ENCODE measurements around the gene SLC52A3. TPM values are rescaled to one million over a fixed set of nuclear protein-coding genes. Genes with fewer than 3 reads are reported as not detected.

Gene SLC52A3
- total and polyA plus RNA-seq, 8 donors = 0.67 to 2.9 (median 1.4) TPM

GRCh38 chr20:719816-720215 is 48.5 kb downstream of the SLC52A3 start:
- H3K9me3 ChIP-seq = no peaks in the 10 kb centered on the region
- WGBS, 2 donors = 58 to 61% methylated on average over 11 of the region's 11 CpGs
- DNase-seq = no peak
- intact Hi-C loops (cut with DNase I) = loop anchor here in 1 of 3 donors (10.0 kb wide), 1 partner anchor 155 kb away; no protein-coding TSS in a partner anchor
- no peaks in the 10 kb centered on the region for H3K36me3 ChIP-seq
- H3K4me3 ChIP-seq = no peak overlapping the region
- TF ChIP-seq CTCF (IDR thresholded peaks at IDR 0.05) = no peak
- H3K27ac ChIP-seq = no peak overlapping the region
- H3K4me1 ChIP-seq = no peaks in the 10 kb centered on the region
- FAIRE-seq = no peak
- no peaks in the 10 kb centered on the region for H3K27me3 ChIP-seq
- ATAC-seq = no peak

GRCh38 chr20:719068-719467 is 49.2 kb downstream of the SLC52A3 start:
- TF ChIP-seq CTCF (IDR thresholded peaks at IDR 0.05) = no peak
- 62 to 85% methylated on average over 5 of the region's 5 CpGs for WGBS, 2 donors
- Histone ChIP-seq H3K27ac (no peak overlapping the region), H3K9me3 (no peaks in the 10 kb centered on the region), H3K4me3 (no peak overlapping the region), H3K4me1 (no peaks in the 10 kb centered on the region), H3K27me3 (no peaks in the 10 kb centered on the region), H3K36me3 (no peaks in the 10 kb centered on the region)
- intact Hi-C loops (cut with DNase I) = no loop called here
- DNase-seq = no peak
- ATAC-seq = no peak
- FAIRE-seq = no peak

GRCh38 chr20:717832-718231 is 50.5 kb downstream of the SLC52A3 start:
- Histone ChIP-seq H3K4me3 (no peak overlapping the region), H3K9me3 (no peaks in the 10 kb centered on the region), H3K4me1 (no peaks in the 10 kb centered on the region), H3K36me3 (no peaks in the 10 kb centered on the region), H3K27ac (no peak overlapping the region), H3K27me3 (peaks cover 0 to 4% (median 0%) of the 10 kb centered on the region in 4 donors)
- TF ChIP-seq CTCF (IDR thresholded peaks at IDR 0.05) = no peak
- no peak for DNase-seq
- no peak for ATAC-seq
- WGBS, 2 donors = 30 to 45% methylated on average over 5 of the region's 5 CpGs
- FAIRE-seq = no peak
- intact Hi-C loops (cut with DNase I) = no loop called here

- FAIRE-seq (no peak), DNase-seq (no peak), ATAC-seq (no peak)
- no peaks in the 10 kb centered on the region for H3K36me3 ChIP-seq
- intact Hi-C loops (cut with DNase I) = no loop called here
- no peaks in the 10 kb centered on the region for H3K4me1 ChIP-seq
- H3K27me3 ChIP-seq = peaks cover 0 to 4% (median 0%) of the 10 kb centered on the region in 4 donors
- no peaks in the 10 kb centered on the region for H3K9me3 ChIP-seq
- no peak overlapping the region for H3K4me3 ChIP-seq
- WGBS, 2 donors = 62 to 76% methylated on average over 7 of the region's 7 CpGs
- no peak for TF ChIP-seq CTCF (IDR thresholded peaks at IDR 0.05)
- H3K27ac ChIP-seq = no peak overlapping the region
Observed at GRCh38 chr20:717271-717670, 51.0 kb downstream of the SLC52A3 start.

GRCh38 chr20:714453-714852 is 53.8 kb downstream of the SLC52A3 start:
- no peak overlapping the region for H3K27ac ChIP-seq
- 74 to 84% methylated on average over 2 of the region's 2 CpGs for WGBS, 2 donors
- ATAC-seq (no peak), DNase-seq (no peak), FAIRE-seq (no peak)
- intact Hi-C loops (cut with DNase I) = no loop called here
- H3K27me3 ChIP-seq = peaks cover 0 to 8% (median 0%) of the 10 kb centered on the region in 4 donors
- H3K9me3 ChIP-seq = no peaks in the 10 kb centered on the region
- no peak for TF ChIP-seq CTCF (IDR thresholded peaks at IDR 0.05)
- H3K36me3 ChIP-seq = no peaks in the 10 kb centered on the region
- peaks cover 0 to 4% (median 0%) of the 10 kb centered on the region in 3 donors for H3K4me1 ChIP-seq
- no peak overlapping the region for H3K4me3 ChIP-seq
